Measurements from ENCODE around the gene FAM20C.
A peak's percentile ranks its signal among the peaks of the same experiment; 100 is the strongest.
"Not testable (repeated sequence)": the region's sequence is repeated elsewhere in the genome, so short reads cannot be mapped to it uniquely, and the experiment has no call there.

FAM20C gene

DNA sequence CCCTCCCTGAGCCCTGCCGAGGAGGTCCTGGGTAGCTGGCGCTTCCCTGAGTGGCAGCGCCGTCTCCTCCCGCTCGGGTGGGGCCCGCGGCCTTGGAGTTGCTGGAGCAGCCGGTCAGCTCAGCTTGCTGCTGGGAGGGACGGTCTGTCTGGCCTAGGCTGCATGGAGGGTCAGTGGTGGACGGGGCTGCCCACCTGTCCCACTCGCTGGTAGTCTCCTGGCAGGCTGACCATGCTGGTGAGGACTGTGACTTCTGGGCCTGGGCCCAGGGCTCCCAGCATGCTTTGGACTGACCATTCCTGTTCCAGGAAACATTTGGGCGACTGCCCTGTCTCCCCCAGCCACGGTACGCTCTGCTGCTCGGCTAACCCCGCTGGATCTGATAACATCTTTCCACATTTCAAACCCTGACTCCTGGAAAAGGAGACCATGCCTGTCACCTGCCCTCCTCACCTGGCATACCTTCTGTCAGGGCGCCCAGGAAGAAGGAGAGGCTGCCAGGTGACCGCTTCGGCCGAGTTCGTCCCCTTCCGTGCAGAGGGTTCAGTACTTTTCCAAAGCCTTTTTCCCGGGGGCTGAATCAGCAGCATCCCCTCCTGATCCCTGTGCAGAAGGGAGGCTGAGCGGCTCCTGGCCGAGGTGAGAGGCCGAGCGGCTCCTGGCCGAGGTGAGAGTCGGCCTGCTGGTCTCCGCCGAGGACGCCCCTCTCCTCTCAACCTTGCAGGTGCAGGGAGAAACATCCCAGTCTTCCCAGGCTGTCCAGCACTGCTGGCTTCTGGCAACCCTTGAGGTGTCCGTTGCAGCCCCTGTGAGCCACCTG is 43.4 kb downstream of the FAM20C start:
- Mint-ChIP-seq H3K4me1 (no peaks in the 10 kb centered on the region), H3K4me3 (no peak overlapping the region), H3K9me3 (no peaks in the 10 kb centered on the region), H3K27me3 (no peaks in the 10 kb centered on the region), H3K36me3 (no peaks in the 10 kb centered on the region), H3K27ac (no peak overlapping the region)
- CTCF ChIA-PET: no interaction called here
- no peak for DNase-seq

DNA sequence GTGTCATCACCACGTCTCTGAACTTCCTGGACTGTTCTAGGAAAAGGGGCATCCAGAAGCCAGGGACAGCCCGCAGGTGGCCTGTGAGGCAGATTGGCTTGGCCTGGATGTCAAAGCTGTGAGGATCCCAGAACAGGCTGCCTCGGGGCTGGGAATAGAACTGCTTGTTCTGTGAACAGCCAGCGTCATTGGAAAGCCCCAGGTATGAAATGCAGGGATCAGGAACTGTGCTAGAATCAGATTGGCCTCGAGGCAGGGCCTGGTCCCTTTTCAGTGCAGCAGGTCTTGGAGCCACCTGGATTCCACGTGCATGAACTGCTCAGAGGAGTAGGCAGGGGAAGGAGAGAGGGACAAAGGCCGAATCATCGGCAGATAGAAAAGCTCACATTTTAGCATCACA is 44.6 kb downstream of the FAM20C start:
- no peak for DNase-seq

DNA sequence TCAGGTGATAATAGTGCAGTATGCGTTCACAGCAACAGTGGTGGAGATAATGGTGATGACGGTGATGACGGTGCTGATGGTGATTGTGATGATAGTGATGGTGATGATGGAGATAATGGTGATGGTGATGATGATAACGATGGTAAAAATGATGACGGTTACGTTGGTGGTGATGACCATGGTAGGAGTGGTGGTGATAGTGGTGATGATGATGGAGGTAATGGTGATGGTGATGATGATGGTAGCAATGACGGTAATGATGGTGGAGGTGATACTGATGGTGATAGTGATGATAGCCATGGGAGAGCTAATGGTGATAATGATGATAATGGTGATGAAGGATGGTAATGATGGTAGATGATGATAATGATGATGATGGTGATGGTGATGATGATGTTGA is 45.0 kb downstream of the FAM20C start:
- Mint-ChIP-seq H3K4me3 (no peak overlapping the region), H3K4me1 (no peaks in the 10 kb centered on the region), H3K9me3 (no peaks in the 10 kb centered on the region), H3K27ac (no peak overlapping the region), H3K36me3 (no peaks in the 10 kb centered on the region), H3K27me3 (no peaks in the 10 kb centered on the region)
- DNase-seq: no peak
- CTCF ChIA-PET: no interaction called here

More for the DNA sequence above, 44.6 kb downstream of the FAM20C start:
- no peak overlapping the region for H3K27ac Mint-ChIP-seq
- no peaks in the 10 kb centered on the region for H3K4me1 Mint-ChIP-seq
- no peaks in the 10 kb centered on the region for H3K36me3 Mint-ChIP-seq
- H3K4me3 Mint-ChIP-seq: no peak overlapping the region
- H3K27me3 Mint-ChIP-seq: no peaks in the 10 kb centered on the region
- CTCF ChIA-PET: no interaction called here
- no peaks in the 10 kb centered on the region for H3K9me3 Mint-ChIP-seq

DNA sequence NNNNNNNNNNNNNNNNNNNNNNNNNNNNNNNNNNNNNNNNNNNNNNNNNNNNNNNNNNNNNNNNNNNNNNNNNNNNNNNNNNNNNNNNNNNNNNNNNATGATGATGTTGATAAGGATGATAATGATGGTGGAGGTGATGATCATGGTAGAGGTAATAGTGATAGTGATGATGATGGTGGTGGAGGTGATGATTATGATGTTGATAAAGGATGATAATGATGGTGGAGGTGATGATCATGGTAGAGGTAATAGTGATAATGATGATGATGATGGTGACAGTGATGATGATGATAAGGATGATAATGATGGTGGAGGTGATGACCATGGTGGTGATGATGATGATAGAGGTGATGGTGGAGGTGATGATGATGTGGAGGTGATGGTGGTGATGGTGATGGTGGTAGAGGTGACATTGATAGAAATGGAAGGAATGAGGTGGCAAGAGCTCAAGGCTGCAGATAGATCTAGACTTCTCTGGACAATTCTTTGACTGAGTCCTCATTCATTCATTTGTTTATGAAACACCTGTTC is 47.8 kb downstream of the FAM20C start:
- CTCF ChIA-PET: no interaction called here
- DNase-seq: no peak
- Mint-ChIP-seq H3K27me3 (no peaks in the 10 kb centered on the region), H3K36me3 (no peaks in the 10 kb centered on the region), H3K27ac (no peak overlapping the region), H3K4me3 (no peak overlapping the region), H3K9me3 (no peaks in the 10 kb centered on the region), H3K4me1 (no peaks in the 10 kb centered on the region)

DNA sequence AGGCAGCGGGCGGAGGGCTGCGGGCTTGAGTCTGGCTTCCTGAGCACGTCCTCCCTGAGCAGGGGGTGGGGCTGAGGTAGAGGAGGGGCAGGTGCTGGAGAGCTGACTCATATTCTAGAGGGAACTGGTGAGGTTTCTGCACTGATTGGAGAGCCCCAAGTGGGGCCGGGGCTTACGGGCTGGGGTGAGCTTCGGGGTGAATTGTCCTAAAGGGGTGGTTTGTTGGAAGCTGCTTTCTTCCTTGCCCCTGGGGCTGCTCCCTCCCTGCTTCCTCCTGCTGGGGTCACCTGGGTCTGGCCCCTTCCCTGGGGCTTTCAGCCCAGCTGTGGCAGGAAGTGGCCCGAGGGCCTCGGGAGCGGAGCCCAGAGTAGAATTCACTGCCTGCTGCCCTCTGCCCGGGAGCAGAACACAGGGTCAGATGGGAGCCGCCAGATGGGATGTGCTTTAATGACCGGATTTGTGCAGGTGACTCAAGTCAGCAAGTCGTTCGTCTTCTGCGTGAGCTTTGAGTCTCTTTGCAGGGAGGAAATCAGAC is 48.6 kb downstream of the FAM20C start:
- H3K4me1 Mint-ChIP-seq: no peaks in the 10 kb centered on the region
- CTCF ChIA-PET: no interaction called here
- no peak overlapping the region for H3K4me3 Mint-ChIP-seq
- no peaks in the 10 kb centered on the region for H3K36me3 Mint-ChIP-seq
- peak; percentile 30 for DNase-seq
- no peak overlapping the region for H3K27ac Mint-ChIP-seq
- no peaks in the 10 kb centered on the region for H3K9me3 Mint-ChIP-seq
- no peaks in the 10 kb centered on the region for H3K27me3 Mint-ChIP-seq

DNA sequence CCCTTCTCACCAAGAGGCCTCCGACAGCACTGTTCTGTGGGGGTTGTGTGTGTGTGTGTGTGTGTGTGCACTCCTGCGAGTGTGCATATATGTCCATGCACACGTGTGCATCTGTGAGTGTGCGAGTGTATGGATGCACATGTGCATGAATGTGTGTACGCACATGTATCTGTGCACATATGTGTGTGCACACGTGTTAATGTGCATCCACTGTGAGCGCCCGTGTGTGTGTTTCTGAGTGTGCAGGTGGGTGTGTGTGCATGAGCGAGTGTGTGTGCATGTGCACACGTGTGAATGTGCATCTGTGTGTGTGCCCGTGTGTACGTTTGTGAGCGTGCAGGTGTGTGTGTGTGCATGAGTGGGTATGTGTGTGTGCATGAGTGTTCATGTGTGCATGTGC is 49.1 kb downstream of the FAM20C start:
- Mint-ChIP-seq H3K4me3 (no peak overlapping the region), H3K4me1 (no peaks in the 10 kb centered on the region), H3K27ac (no peak overlapping the region), H3K36me3 (no peaks in the 10 kb centered on the region), H3K9me3 (no peaks in the 10 kb centered on the region), H3K27me3 (no peaks in the 10 kb centered on the region)
- CTCF ChIA-PET: no interaction called here
- no peak for DNase-seq

DNA sequence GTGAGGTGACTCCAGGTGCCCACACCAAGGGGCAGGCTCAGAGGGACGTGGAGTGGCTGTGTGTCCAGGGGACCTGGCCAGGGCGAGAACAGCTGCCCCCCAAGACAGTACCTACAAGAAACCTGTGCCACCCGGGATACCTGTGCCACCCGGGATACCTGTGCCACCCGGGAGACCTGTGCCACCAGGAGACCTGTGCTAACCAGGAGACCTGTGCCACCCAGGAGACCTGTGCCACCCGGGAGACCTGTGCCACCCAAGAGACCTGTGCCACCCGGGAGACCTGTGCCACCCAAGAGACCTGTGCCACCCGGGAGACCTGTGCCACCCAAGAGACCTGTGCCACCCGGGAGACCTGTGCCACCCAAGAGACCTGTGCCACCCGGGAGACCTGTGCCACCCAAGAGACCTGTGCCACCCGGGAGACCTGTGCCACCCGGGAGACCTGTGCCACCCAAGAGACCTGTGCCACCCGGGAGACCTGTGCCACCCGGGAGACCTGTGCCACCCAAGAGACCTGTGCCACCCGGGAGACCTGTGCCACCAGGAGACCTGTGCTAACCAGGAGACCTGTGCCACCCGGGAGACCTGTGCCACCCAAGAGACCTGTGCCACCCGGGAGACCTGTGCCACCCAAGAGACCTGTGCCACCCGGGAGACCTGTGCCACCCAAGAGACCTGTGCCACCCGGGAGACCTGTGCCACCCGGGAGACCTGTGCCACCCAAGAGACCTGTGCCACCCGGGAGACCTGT is 50.6 kb downstream of the FAM20C start:
- H3K27me3 Mint-ChIP-seq, CTCF ChIA-PET, H3K9me3 Mint-ChIP-seq, H3K27ac Mint-ChIP-seq, DNase-seq, H3K4me3 Mint-ChIP-seq, H3K4me1 Mint-ChIP-seq, H3K36me3 Mint-ChIP-seq: not testable (repeated sequence)

DNA sequence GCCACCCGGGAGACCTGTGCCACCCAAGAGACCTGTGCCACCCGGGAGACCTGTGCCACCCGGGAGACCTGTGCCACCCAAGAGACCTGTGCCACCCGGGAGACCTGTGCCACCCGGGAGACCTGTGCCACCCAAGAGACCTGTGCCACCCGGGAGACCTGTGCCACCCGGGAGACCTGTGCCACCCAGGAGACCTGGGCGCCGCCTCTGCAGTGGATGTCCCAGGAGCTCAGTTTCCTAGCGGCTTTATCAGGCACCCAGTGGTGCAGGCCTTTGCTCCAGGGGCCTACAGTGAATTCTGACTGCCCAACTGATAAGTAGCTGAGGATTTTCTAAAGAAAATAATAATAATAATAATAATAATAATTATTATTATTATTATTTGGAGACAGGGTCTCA is 51.2 kb downstream of the FAM20C start:
- H3K9me3 Mint-ChIP-seq, H3K27me3 Mint-ChIP-seq, CTCF ChIA-PET, H3K4me1 Mint-ChIP-seq, H3K4me3 Mint-ChIP-seq, DNase-seq, H3K27ac Mint-ChIP-seq, H3K36me3 Mint-ChIP-seq: not testable (repeated sequence)

DNA sequence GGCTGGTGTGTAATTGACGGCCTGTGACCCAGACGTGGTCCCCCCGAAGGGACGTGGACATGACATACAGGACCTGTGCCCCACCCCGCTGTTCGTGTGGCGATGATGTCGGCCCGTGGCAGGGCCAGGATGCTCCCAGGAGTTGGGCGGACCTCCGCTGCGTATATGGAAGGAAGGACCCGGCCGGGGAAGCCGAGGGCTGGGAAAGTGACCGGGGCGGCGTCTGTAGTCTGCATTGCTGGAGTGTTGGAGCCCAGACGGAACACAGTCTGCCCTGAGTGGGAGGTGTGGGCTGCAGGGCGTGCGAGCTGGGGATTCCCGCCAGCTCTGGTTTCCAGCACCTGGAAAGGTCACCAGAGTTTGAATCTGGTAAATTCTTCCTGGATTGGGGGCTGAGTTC is 52.6 kb downstream of the FAM20C start:
- Mint-ChIP-seq H3K27ac (no peak overlapping the region), H3K4me3 (no peak overlapping the region), H3K4me1 (no peaks in the 10 kb centered on the region), H3K36me3 (no peaks in the 10 kb centered on the region), H3K9me3 (no peaks in the 10 kb centered on the region), H3K27me3 (no peaks in the 10 kb centered on the region)
- CTCF ChIA-PET: no interaction called here
- DNase-seq: no peak

DNA sequence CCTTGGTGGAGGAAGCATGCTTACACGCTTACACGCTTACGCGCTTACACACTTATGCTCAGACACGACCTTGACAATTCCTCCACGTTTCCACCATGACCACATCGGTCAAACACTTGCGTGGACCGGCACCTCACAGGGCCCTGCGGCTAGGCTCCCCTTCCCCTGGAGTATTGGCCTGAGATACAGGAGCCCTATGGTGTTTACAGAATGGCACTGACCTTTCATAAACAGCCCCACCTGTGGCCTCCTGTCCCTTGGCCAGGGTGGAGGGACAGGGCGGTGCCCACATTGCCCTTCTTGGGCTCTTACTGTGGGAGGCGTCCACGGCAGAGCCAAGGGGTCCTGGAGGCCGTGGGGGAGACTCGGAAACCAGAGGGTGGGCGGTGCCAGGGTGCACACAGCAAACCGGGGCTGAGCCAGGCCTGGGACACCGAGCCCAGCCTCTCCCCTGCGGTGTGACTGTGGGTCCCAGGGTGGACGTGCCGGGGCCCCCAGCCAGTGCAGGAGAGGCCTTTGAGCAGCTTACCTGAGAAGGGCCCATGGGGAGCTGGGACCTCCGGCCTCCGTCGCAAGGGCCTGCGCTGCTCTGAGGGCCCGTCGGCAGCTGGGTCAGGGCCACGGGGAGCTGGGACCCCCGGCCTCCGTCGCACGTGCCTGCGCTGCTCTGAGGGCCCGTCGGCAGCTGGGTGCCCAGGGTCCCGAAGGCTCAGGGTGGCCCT is 53.4 kb downstream of the FAM20C start:
- H3K36me3 Mint-ChIP-seq: no peaks in the 10 kb centered on the region
- DNase-seq: no peak

DNA sequence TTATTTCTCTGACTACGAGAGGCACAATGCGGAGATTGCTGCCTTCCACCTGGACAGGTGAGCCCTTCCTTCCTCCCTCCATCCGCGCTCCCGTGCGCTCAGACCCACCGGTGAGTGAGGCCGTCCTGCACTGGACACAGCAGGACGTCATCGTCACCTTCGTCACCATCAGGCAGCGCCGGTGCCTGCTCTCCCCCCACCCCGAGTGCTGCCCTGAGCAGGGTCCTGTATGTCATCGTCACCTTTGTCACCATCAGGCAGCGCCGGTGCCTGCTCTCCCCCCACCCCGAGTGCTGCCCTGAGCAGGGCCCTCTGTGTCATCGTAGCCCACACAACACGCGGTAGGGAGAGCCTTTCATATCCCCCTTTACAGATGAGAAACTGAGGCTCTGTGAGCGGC is 54.1 kb downstream of the FAM20C start:
- H3K36me3 Mint-ChIP-seq: no peaks in the 10 kb centered on the region
- no peaks in the 10 kb centered on the region for H3K4me1 Mint-ChIP-seq
- no peaks in the 10 kb centered on the region for H3K27me3 Mint-ChIP-seq

More for the DNA sequence above, 53.4 kb downstream of the FAM20C start:
- Mint-ChIP-seq H3K9me3 (no peaks in the 10 kb centered on the region), H3K27me3 (no peaks in the 10 kb centered on the region), H3K4me3 (no peak overlapping the region), H3K4me1 (no peaks in the 10 kb centered on the region), H3K27ac (no peak overlapping the region)
- CTCF ChIA-PET: no interaction called here

DNA sequence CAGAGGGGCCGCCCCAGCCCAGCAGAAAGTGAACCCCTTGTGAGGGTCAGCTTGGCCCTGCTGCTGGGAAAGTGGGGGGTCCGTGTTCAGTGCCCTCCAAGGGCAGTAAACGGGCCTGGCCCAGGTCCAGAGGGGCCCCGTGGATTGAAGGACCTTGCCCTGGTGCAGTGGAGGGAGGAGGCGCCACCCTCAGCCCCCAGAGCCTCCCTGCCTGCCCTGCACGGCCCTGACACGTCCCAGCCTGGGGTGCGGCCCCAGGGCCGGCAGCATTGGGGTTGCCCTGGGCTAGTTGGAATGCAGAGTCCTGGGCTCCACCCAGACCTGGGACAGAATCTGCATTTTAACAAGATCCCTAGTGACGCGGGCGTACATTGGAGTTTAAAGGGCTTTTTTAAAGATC is 54.8 kb downstream of the FAM20C start:
- no peaks in the 10 kb centered on the region for H3K9me3 Mint-ChIP-seq
- no peaks in the 10 kb centered on the region for H3K4me1 Mint-ChIP-seq
- no peaks in the 10 kb centered on the region for H3K27me3 Mint-ChIP-seq
- H3K27ac Mint-ChIP-seq: no peak overlapping the region
- H3K36me3 Mint-ChIP-seq: no peaks in the 10 kb centered on the region
- H3K4me3 Mint-ChIP-seq: no peak overlapping the region
- CTCF ChIA-PET: no interaction called here
- no peak for DNase-seq

More for the DNA sequence above, 54.1 kb downstream of the FAM20C start:
- Mint-ChIP-seq H3K4me3 (no peak overlapping the region), H3K9me3 (no peaks in the 10 kb centered on the region), H3K27ac (no peak overlapping the region)
- no peak for DNase-seq
- CTCF ChIA-PET: no interaction called here

DNA sequence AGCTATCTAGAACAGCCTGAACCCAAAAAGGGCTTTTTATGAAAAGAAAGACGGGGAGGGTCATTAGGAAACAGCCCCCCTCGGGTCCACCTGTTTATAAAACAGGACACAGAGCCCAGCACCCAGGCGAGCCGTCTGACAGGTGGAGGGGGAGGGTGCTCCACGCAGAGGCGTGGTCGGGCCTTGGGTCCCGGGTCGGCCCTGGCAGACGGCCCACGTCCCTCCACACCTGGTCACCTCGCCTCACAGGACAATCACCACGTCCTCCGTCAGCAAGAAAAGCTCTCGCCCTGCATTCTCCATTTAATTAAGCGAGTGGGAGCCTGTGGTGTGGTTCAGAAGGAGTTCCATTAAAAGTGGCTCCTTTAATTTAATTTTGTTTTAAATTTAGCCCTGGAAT is 55.3 kb downstream of the FAM20C start:
- no peak overlapping the region for H3K27ac Mint-ChIP-seq
- no peaks in the 10 kb centered on the region for H3K27me3 Mint-ChIP-seq
- no peaks in the 10 kb centered on the region for H3K36me3 Mint-ChIP-seq
- no peak overlapping the region for H3K4me3 Mint-ChIP-seq
- H3K9me3 Mint-ChIP-seq: no peaks in the 10 kb centered on the region
- no peaks in the 10 kb centered on the region for H3K4me1 Mint-ChIP-seq
- no peak for DNase-seq
- CTCF ChIA-PET: no interaction called here

DNA sequence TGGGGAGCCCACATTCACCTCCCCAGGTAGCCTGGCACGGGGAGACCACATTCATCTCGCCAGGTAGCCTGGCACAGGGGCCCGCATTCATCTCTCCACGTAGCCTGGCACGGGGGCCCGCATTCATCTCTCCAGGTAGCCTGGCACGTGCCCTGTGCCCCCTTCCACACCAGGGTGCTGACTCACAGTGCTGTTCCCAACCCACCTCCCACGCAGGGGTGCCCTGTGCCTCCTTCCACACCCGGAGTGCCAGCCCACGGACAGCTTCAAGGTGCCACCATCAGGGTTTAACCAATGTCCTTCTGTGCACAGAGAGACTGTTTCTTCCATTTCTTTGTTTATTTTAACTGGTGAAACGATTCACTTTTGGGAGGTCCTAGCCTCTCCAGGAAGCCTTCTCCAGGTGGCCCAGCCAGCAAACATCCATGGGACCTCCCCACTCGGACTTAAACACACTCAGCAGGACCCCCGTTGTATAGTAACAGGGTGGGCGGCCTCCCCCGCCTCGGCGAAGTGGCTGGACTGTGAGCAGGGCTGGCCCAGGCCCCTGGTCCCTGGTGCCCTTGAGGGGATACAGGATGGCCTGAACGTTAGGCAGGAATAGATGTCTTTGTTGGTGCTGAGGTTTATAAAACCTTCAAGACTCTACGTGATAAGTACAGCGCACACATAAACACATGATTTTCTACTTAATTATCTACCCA is 56.5 kb downstream of the FAM20C start:
- Mint-ChIP-seq H3K36me3 (no peaks in the 10 kb centered on the region), H3K4me3 (no peak overlapping the region), H3K4me1 (no peaks in the 10 kb centered on the region), H3K27ac (no peak overlapping the region), H3K9me3 (no peaks in the 10 kb centered on the region), H3K27me3 (no peaks in the 10 kb centered on the region)
- DNase-seq: no peak
- CTCF ChIA-PET: no interaction called here

Measured in activated naive CD4-positive, alpha-beta T cell treated with anti-CD3 and anti-CD28 coated beads, Interleukin-2, amount 10 ng/mL, durations not matched to agents 7 days and 5 days (primary cell).